Measurements from ENCODE around the gene ATP6AP2. TPM values are rescaled to one million over a fixed set of nuclear protein-coding genes. Genes with fewer than 3 reads are reported as not detected.
"Not testable (repeated sequence)": the region's sequence is repeated elsewhere in the genome, so short reads cannot be mapped to it uniquely, and the experiment has no call there.

ATP6AP2 gene
- total RNA-seq, 1 donor, result 113 TPM

DNA sequence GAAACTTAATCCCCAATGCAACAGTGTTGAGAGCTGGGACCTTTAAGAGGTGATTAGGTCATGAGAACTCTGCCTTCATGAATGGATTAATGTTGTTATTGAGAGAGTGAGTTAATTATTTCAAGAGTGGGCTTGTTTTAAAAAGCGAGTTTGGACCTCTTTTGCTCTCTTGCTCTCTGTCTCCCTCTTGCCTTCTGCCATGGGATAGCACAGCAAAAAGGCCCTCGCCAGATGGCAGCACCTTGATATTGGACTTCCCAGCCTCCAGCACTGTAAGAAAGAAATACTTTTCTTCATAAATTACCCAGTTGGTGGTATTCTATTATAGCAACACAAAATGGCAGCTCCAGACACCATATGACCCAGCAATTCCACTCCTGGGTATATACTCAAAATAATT lies 7.0 kb upstream of the ATP6AP2 start:
- TF ChIP-seq, protein P1, sequence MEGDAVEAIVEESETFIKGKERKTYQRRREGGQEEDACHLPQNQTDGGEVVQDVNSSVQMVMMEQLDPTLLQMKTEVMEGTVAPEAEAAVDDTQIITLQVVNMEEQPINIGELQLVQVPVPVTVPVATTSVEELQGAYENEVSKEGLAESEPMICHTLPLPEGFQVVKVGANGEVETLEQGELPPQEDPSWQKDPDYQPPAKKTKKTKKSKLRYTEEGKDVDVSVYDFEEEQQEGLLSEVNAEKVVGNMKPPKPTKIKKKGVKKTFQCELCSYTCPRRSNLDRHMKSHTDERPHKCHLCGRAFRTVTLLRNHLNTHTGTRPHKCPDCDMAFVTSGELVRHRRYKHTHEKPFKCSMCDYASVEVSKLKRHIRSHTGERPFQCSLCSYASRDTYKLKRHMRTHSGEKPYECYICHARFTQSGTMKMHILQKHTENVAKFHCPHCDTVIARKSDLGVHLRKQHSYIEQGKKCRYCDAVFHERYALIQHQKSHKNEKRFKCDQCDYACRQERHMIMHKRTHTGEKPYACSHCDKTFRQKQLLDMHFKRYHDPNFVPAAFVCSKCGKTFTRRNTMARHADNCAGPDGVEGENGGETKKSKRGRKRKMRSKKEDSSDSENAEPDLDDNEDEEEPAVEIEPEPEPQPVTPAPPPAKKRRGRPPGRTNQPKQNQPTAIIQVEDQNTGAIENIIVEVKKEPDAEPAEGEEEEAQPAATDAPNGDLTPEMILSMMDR (IDR thresholded peaks at IDR 0.05; ENCODE audit: insufficient read depth, low read length), result peak; percentile 63
- no peak overlapping the region for H3K4me3 ChIP-seq (ENCODE audit: low read depth, low read length)
- no peak for DNase-seq (ENCODE audit: low read depth)

- DNase-seq (ENCODE audit: low read depth), result peak; percentile 57
Observed at GRCh38 chrX:40575411-40575810, 5.4 kb upstream of the ATP6AP2 start.

DNA sequence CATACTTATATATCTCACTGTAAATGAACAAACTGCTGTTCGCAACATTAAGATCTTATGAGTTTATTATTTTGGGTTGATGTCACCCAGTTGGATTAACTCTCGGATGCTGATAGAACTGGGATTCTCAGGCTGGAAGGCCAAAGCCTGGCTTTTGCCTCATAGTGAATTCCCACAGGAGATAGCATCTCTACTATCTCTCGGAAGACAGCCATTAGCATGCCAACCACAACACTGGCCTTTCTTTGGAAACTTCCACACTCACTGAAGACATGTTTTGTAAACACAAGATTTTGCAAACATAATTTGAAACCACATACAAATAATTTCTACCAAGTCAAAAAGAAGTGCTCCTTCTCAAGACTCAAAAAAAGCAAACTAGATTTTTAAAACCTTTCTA lies 4.5 kb upstream of the ATP6AP2 start:
- H3K4me3 ChIP-seq (ENCODE audit: low read depth, low read length), result no peak overlapping the region
- DNase-seq (ENCODE audit: low read depth), result no peak
- TF ChIP-seq, protein P1 (IDR thresholded peaks at IDR 0.05; ENCODE audit: insufficient read depth, low read length), result no peak

More at GRCh38 chrX:40575411-40575810, 5.4 kb upstream of the ATP6AP2 start:
- H3K4me3 ChIP-seq (ENCODE audit: low read depth, low read length), result not testable (repeated sequence)

DNA sequence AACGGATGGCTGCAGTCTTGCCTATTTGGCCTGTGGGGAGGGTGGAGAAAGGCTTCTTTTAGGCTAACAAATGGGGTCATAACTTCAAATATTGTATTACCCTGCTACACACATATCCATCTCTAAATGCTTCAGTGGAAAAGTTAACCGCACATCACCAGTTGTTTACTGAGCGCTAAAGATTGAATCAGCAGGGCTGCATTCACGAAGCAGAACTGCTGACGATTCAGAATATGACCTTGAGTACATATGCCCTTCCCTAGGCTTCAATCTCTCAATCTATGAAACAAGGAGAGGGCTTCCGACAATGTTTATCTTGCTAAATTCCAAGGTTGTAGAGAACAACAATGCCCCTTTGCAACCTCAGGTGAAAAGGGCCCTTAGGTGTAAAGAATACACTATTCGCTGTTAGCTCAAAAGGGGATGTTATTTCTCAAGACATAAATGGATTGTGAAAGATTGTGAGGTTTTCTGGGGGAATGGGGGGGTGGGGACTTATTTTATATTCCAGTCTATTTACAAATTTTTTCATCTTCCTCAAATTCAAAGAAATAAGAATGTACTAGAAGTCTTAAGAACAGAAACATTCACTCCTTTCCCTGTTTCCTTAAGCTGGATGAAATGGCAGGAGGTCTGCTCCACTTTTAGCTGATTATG lies 2.6 kb upstream of the ATP6AP2 start:
- DNase-seq (ENCODE audit: low read depth), result no peak
- no peak overlapping the region for H3K4me3 ChIP-seq (ENCODE audit: low read depth, low read length)
- TF ChIP-seq, protein P1 (IDR thresholded peaks at IDR 0.05; ENCODE audit: insufficient read depth, low read length), result no peak

GRCh38 chrX:40579141-40579540 lies 1.6 kb upstream of the ATP6AP2 start:
- no peak overlapping the region for H3K4me3 ChIP-seq (ENCODE audit: low read depth, low read length)
- DNase-seq (ENCODE audit: low read depth), result no peak
- TF ChIP-seq, protein P1 (IDR thresholded peaks at IDR 0.05; ENCODE audit: insufficient read depth, low read length), result no peak

GRCh38 chrX:40579900-40580536 lies 752 bp upstream of the ATP6AP2 start:
- H3K4me3 ChIP-seq (ENCODE audit: low read depth, low read length), result peak overlapping the region; percentile 81
- no peak for DNase-seq (ENCODE audit: low read depth)
- TF ChIP-seq, protein P1 (IDR thresholded peaks at IDR 0.05; ENCODE audit: insufficient read depth, low read length), result no peak

- peak overlapping the region; percentile 81 for H3K4me3 ChIP-seq (ENCODE audit: low read depth, low read length)
- peak; percentile 15 for DNase-seq (ENCODE audit: low read depth)
- TF ChIP-seq, protein P1 (IDR thresholded peaks at IDR 0.05; ENCODE audit: insufficient read depth, low read length), result no peak
Observed at GRCh38 chrX:40581336-40581920, 658 bp downstream of the ATP6AP2 start.

DNA sequence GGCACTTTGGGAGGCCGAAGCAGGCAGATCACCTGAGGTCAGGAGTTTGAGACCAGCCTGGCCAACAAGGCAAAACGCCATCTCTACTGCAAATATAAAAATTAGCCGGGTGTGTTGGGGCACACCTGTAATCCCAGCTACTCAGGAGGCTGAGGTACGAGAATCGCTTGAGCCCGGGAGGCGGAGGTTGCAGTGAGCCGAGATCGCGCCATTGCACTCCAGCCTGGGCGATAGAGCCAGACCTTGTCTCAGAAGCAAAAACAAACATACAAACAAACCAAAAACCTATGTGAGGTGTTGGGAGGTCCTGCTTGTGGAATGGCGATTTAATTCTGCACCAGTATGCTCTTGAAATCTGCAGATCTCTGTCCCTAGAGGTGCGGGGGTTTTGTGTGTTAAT lies 1.4 kb downstream of the ATP6AP2 start:
- DNase-seq (ENCODE audit: low read depth), result not testable (repeated sequence)
- H3K4me3 ChIP-seq (ENCODE audit: low read depth, low read length), result peak overlapping the region; percentile 81

Data from fibroblast of the aortic adventitia (primary cell).